CD14-positive monocyte (primary cell): ENCODE results near the gene DPM1. TPM values are rescaled to one million over a fixed set of nuclear protein-coding genes. Genes with fewer than 3 reads are reported as not detected.

Experiments
- DNase-seq, 3 donors: peaks; one replicate each; pipeline ENCODE4 v3.0.0-alpha.2; 2011 to 2022
- H2AFZ ChIP-seq: 2 replicates; pipeline ENCODE4 v1.6.0; 2012; ENCODE audit warnings: mild to moderate bottlenecking, low read depth, low read length, inconsistent platforms; ENCODE audit not compliant: insufficient read depth, poor library complexity, severe bottlenecking
- H3K27ac ChIP-seq, 2 donors: 1 replicate in 1 of 2; 2 replicates in 1 of 2; pipeline ENCODE4 v1.5.1; 2012 to 2013; ENCODE audit warnings: low read length in 2 of 2, control low read depth in 1 of 2, inconsistent platforms in 1 of 2, low read depth in 1 of 2, mild to moderate bottlenecking in 1 of 2
- H3K27me3 ChIP-seq, 2 donors: one replicate each; pipeline versions ENCODE4 v1.6.0 to v1.6.1; 2011 to 2013; ENCODE audit warnings: low read length in 2 of 2; ENCODE audit not compliant: control insufficient read depth in 2 of 2, insufficient read depth in 2 of 2
- H3K36me3 ChIP-seq, 2 donors: replicated peaks in 1 of 2; 1 replicate in 1 of 2; 2 replicates in 1 of 2; pipeline versions ENCODE4 v1.5.1 to v1.6.1; 2012 to 2013; ENCODE audit warnings: low read length in 2 of 2, control low read depth in 1 of 2, inconsistent platforms in 1 of 2, mild to moderate bottlenecking in 1 of 2; ENCODE audit not compliant: insufficient read depth in 2 of 2, control insufficient read depth in 1 of 2
- H3K4me1 ChIP-seq, 2 donors: 1 replicate in 1 of 2; 2 replicates in 1 of 2; pipeline versions ENCODE4 v1.5.1 to v1.6.1; 2012 to 2013; ENCODE audit warnings: low read length in 2 of 2, control low read depth in 1 of 2, inconsistent platforms in 1 of 2, mild to moderate bottlenecking in 1 of 2, moderate library complexity in 1 of 2; ENCODE audit not compliant: insufficient read depth in 2 of 2, control insufficient read depth in 1 of 2
- H3K4me2 ChIP-seq: replicated peaks from 2 replicates; pipeline ENCODE3; 2012; ENCODE audit warnings: low read length, moderate library complexity, mild to moderate bottlenecking; ENCODE audit not compliant: poor library complexity, severe bottlenecking; ENCODE audit errors: extremely low read depth
- H3K4me3 ChIP-seq, 3 experiments: fragments of 200-600 bp in 1 of 3; sonication (generic) in 1 of 3; replicated peaks in 1 of 3; 1 replicate in 2 of 3; 2 replicates in 1 of 3; pipeline ENCODE4 v1.5.1; 2011 to 2013; ENCODE audit warnings: low read length in 3 of 3, mild to moderate bottlenecking in 3 of 3, control low read depth in 2 of 3, low read depth in 2 of 3, inconsistent platforms in 1 of 3, moderate library complexity in 1 of 3
- H3K79me2 ChIP-seq: 2 replicates; pipeline ENCODE4 v1.6.0; 2012; ENCODE audit warnings: mild to moderate bottlenecking, control low read depth, inconsistent platforms, low read length, moderate library complexity; ENCODE audit not compliant: insufficient read depth
- H3K9ac ChIP-seq: 2 replicates; pipeline ENCODE4 v1.6.0; 2017; ENCODE audit warnings: low read length, mild to moderate bottlenecking; ENCODE audit not compliant: insufficient read depth, poor library complexity, severe bottlenecking
- H3K9me3 ChIP-seq, 2 donors: replicated peaks in 1 of 2; 1 replicate in 1 of 2; 2 replicates in 1 of 2; pipeline versions ENCODE4 v1.5.1 to v1.6.1; 2012 to 2013; ENCODE audit warnings: low read length in 2 of 2, control low read depth in 1 of 2; ENCODE audit not compliant: control insufficient read depth in 1 of 2, insufficient read depth in 1 of 2
- H4K20me1 ChIP-seq: 2 replicates; pipeline ENCODE4 v1.6.0; 2012; ENCODE audit warnings: mild to moderate bottlenecking, low read length, control low read depth, moderate library complexity; ENCODE audit not compliant: insufficient read depth
- H3K27ac Mint-ChIP-seq, 7 donors: one replicate each; pipeline ENCODE4 v1.8.0; 2020; ENCODE audit warnings: mild to moderate bottlenecking in 7 of 7, mixed read lengths in 7 of 7, moderate library complexity in 6 of 7, inconsistent platforms in 2 of 7
- H3K27me3 Mint-ChIP-seq, 3 donors: one replicate each; pipeline ENCODE4 v1.8.0; 2021 to 2022; ENCODE audit warnings: low read depth in 3 of 3, mild to moderate bottlenecking in 3 of 3, mixed read lengths in 3 of 3, moderate library complexity in 3 of 3, inconsistent platforms in 1 of 3
- H3K36me3 Mint-ChIP-seq, 2 donors: one replicate each; pipeline ENCODE4 v1.8.0; 2020; ENCODE audit warnings: mixed read lengths in 2 of 2, inconsistent platforms in 1 of 2, mild to moderate bottlenecking in 1 of 2
- H3K4me1 Mint-ChIP-seq: one replicate; pipeline ENCODE4 v1.8.0; 2020; ENCODE audit warnings: mild to moderate bottlenecking, mixed read lengths
- H3K4me3 Mint-ChIP-seq, 2 donors: one replicate each; pipeline ENCODE4 v1.8.0; 2020; ENCODE audit warnings: mild to moderate bottlenecking in 2 of 2, mixed read lengths in 2 of 2, moderate library complexity in 1 of 2
- H3K9me3 Mint-ChIP-seq, 7 donors: one replicate each; pipeline ENCODE4 v1.8.0; 2020 to 2022; ENCODE audit warnings: mixed read lengths in 7 of 7, mild to moderate bottlenecking in 6 of 7, moderate library complexity in 6 of 7, inconsistent platforms in 2 of 7
- WGBS: methylation state at CpG from one replicate; pipeline ENCODE4 v1.1.5; 2013; ENCODE audit warnings: missing lambda C conversion rate; ENCODE audit not compliant: insufficient coverage; 5-methylcytosine and 5-hydroxymethylcytosine counted together
- intact Hi-C, 2 donors: fragments of 100-400 bp; cut with micrococcal nuclease; formaldehyde crosslinking; loops; one replicate each; pipeline versions ENCODE4 v1.15.0 to v1.15.1; 2023
- polyA plus RNA-seq, 3 donors: library from polyadenylated mRNA; depleted of rRNA in 1 of 3; unstranded in 2 of 3; stranded (reverse) in 1 of 3; fragments of 300-500 nt in 2 of 3; fragments of >200 nt in 1 of 3; fragmentation: Illumina TruSeq in 2 of 3; gene quantifications; 1 replicate in 2 of 3; 2 replicates in 1 of 3; pipeline ENCODE4 v1.2.3, GENCODE V29; 2012 to 2021
- TF ChIP-seq, protein P1 (sequence below): fragments of 200-600 bp; IDR thresholded peaks from one replicate; pipeline ENCODE4 v1.8.0; 2022; ENCODE audit warnings: antibody characterized with exemption, mild to moderate bottlenecking

DPM1 gene
- polyA plus RNA-seq, 3 donors, result 19.1 to 55.1 (median 50.9) TPM

DNA sequence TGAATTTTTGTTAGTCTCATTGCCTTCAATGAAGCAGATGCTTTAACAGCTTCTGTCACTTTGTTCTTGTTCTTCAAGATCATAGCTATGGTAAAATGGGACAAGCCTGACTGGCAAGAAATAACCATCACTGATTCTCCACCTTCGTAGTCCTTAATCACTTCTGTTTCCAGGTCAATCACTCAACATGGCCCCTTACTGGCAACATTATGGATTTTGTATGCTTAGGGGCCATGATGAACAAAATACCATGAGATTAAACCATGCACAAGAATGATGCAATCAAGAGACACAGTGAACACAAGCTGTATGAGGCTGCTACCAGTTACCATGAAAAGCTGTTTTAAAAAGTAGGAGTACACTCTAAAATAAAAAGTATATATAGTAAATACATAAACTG lies 59.9 kb downstream of the DPM1 start:
- Mint-ChIP-seq H3K9me3 (no peaks in the 10 kb centered on the region), H3K4me3 (no peak overlapping the region), H3K27ac (peak overlapping the region in 1 of 7 donors; percentile 16), H3K4me1 (no peaks in the 10 kb centered on the region), H3K36me3 (peaks cover 56 to 86% of the 10 kb centered on the region in 2 donors), H3K27me3 (peaks cover 0 to 3% (median 2%) of the 10 kb centered on the region in 3 donors)
- DNase-seq, result no peak
- Histone ChIP-seq H3K4me2 (no peak overlapping the region), H3K79me2 (peaks cover 40% of the 10 kb centered on the region), H3K4me1 (no peaks in the 10 kb centered on the region), H3K4me3 (no peak overlapping the region), H3K9me3 (no peaks in the 10 kb centered on the region), H3K9ac (no peak overlapping the region), H3K27me3 (no peaks in the 10 kb centered on the region), H2AFZ (no peak overlapping the region), H3K27ac (no peak overlapping the region), H4K20me1 (peaks cover 65% of the 10 kb centered on the region), H3K36me3 (peaks cover 65 to 100% of the 10 kb centered on the region in 2 donors)
- intact Hi-C loops, result no loop called here
- WGBS, result no CpG with 5 or more reads among the region's 1 CpG
- TF ChIP-seq, protein P1, sequence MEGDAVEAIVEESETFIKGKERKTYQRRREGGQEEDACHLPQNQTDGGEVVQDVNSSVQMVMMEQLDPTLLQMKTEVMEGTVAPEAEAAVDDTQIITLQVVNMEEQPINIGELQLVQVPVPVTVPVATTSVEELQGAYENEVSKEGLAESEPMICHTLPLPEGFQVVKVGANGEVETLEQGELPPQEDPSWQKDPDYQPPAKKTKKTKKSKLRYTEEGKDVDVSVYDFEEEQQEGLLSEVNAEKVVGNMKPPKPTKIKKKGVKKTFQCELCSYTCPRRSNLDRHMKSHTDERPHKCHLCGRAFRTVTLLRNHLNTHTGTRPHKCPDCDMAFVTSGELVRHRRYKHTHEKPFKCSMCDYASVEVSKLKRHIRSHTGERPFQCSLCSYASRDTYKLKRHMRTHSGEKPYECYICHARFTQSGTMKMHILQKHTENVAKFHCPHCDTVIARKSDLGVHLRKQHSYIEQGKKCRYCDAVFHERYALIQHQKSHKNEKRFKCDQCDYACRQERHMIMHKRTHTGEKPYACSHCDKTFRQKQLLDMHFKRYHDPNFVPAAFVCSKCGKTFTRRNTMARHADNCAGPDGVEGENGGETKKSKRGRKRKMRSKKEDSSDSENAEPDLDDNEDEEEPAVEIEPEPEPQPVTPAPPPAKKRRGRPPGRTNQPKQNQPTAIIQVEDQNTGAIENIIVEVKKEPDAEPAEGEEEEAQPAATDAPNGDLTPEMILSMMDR, result no peak

DNA sequence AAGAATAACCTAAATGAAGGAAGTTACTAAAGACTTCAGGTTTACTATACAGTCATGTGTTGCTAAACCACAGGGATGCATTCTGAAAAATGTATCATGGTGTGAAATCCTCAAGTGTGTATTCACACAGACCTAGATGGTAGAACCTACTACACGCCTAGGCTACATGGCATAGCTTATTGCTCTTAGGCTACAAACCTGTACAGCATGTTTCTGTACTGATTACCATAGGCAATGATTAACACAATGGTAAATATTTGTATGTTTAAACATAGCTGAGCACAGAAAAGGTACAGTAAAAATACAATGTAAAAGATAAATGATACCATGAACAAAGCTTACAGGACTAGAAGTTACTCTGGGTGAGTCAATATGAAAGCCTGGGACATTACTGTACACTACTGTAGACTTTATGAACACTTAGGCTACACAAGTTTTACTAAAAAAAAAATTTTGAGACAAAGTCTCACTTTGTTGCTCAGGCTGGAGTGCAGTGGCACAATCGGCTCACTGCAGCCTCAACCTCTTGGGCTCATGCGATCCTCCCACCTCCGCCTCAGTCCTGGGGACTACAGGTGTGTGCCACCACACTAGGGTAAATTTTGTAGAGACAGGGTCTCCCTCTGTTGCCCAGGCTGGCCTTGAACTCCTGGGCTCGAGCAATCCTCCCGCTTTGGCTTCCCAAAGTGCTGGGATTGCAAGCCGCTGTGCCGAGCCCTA lies 63.1 kb downstream of the DPM1 start:
- H3K27ac Mint-ChIP-seq, result no peak overlapping the region
- DNase-seq, result no peak
- peaks cover 0 to 2% (median 0%) of the 10 kb centered on the region in 7 donors for H3K9me3 Mint-ChIP-seq
- intact Hi-C loops, result no loop called here
- H3K27me3 Mint-ChIP-seq, result peaks cover 0 to 3% (median 0%) of the 10 kb centered on the region in 3 donors
- Histone ChIP-seq H3K4me2 (no peak overlapping the region), H3K27ac (no peak overlapping the region), H4K20me1 (peaks cover 54% of the 10 kb centered on the region), H3K9ac (no peak overlapping the region), H2AFZ (no peak overlapping the region), H3K4me3 (no peak overlapping the region), H3K79me2 (peaks cover 8% of the 10 kb centered on the region), H3K36me3 (peaks cover 74 to 100% of the 10 kb centered on the region in 2 donors), H3K27me3 (no peaks in the 10 kb centered on the region), H3K9me3 (no peaks in the 10 kb centered on the region), H3K4me1 (no peaks in the 10 kb centered on the region)
- H3K4me3 Mint-ChIP-seq, result no peak overlapping the region
- no peaks in the 10 kb centered on the region for H3K4me1 Mint-ChIP-seq
- peaks cover 65 to 86% of the 10 kb centered on the region in 2 donors for H3K36me3 Mint-ChIP-seq
- TF ChIP-seq, protein P1, result no peak
- 100% methylated on average over 4 of the region's 8 CpGs for WGBS
